H1 (cell line): ENCODE measurements around the gene BRME1. TPM values are rescaled to one million over a fixed set of nuclear protein-coding genes. Genes with fewer than 3 reads are reported as not detected.

Experiments
- BCL11A ChIP-seq, 2 experiments: IDR thresholded peaks; one replicate each; pipeline ENCODE4 v1.6.1; 2011; ENCODE audit warnings: low read depth in 2 of 2, low read length in 2 of 2, mild to moderate bottlenecking in 2 of 2
- CBX8 ChIP-seq: fragments of 300-800, 300-1000 bp; sonication (generic); IDR thresholded peaks from 2 replicates; pipeline ENCODE4 v1.7.1; 2016; ENCODE audit warnings: low read depth, low read length, borderline replicate concordance
- CHD7 ChIP-seq: fragments of 300-600 bp; sonication (generic); IDR thresholded peaks from 2 replicates; pipeline ENCODE4 v1.7.1; 2012; ENCODE audit warnings: low read length, moderate library complexity, mild to moderate bottlenecking, inconsistent platforms; ENCODE audit not compliant: insufficient replicate concordance
- CTBP2 ChIP-seq: IDR thresholded peaks from 2 replicates; pipeline ENCODE4 v1.7.0; 2011; ENCODE audit warnings: borderline replicate concordance, mild to moderate bottlenecking, moderate library complexity, mixed read lengths, low read length; ENCODE audit not compliant: insufficient read depth, insufficient read length
- E2F6 ChIP-seq: IDR thresholded peaks from 2 replicates; pipeline ENCODE4 v1.6.1; 2012; ENCODE audit warnings: inconsistent platforms
- PHF8 ChIP-seq: fragments of 200-600 bp; sonication (generic); conservative IDR thresholded peaks from 2 replicates; pipeline ENCODE4 v1.7.1; 2012; ENCODE audit warnings: low read depth, mild to moderate bottlenecking, inconsistent platforms, low read length, moderate library complexity
- SP1 ChIP-seq: IDR thresholded peaks from 2 replicates; pipeline ENCODE4 v1.6.1; 2011; ENCODE audit warnings: low read depth, low read length
- polyA plus RNA-seq, 7 experiments: library from polyadenylated mRNA; depleted of rRNA in 3 of 7; stranded (reverse) in 5 of 7; unstranded in 2 of 7; fragments of >200 nt in 5 of 7; fragments of 200-250 nt in 2 of 7; gene quantifications; 1 replicate in 5 of 7; 2 replicates in 1 of 7; 4 replicates in 1 of 7; pipeline versions ENCODE4 v1.2.1 to v1.2.3, GENCODE V29; 2011 to 2013; ENCODE audit warnings: missing spikeins in 2 of 7, mixed read lengths in 2 of 7
- total RNA-seq: library from RNA; stranded (reverse); fragmentation: NEBNext Ultra II Directional; extraction: Animal tissue kit (Norgen Biotek cat#: 25700); gene quantifications from 2 replicates; pipeline ENCODE4 v1.2.1, GENCODE V29; 2021

Gene BRME1
- total and polyA plus RNA-seq, 2 of the 8 experiments (the other 6 are each of a cell fraction or from before 2014, with no cell fraction given): 4.6 to 4.7 TPM

GRCh38 chr19:13841086-13841961, 64.6 kb downstream of the BRME1 start (continued):
- TF ChIP-seq CHD7: no peak
- no peak for TF ChIP-seq PHF8
- no peak for TF ChIP-seq BCL11A (IDR thresholded peaks at IDR 0.05; ENCODE audit: low read depth in 2 of 2, low read length in 2 of 2)
- no peak for TF ChIP-seq CTBP2
- TF ChIP-seq E2F6: no peak
- no peak for TF ChIP-seq SP1
- no peak for TF ChIP-seq CBX8
